WTC11 (cell line): ENCODE measurements around the gene HCLS1. TPM values are rescaled to one million over a fixed set of nuclear protein-coding genes. Genes with fewer than 3 reads are reported as not detected.

ENCODE experiments used
- ATAC-seq: fragments of 200-7000 bp; cut with Tn5 transposase; 2 replicates; pipeline ENCODE4 v1.10.0; 2021; ENCODE audit warnings: mild to moderate bottlenecking, moderate library complexity
- CTCF ChIA-PET: fragments of 300-600 bp; sonication (Branson Sonifier 250); formaldehyde crosslinking; loops from one replicate; lab custom pipeline; 2021; ENCODE audit warnings: antibody characterized with exemption; lab: Charles Lee
- POLR2A ChIA-PET: fragments of 350-600 bp; sonication (Branson Sonifier 250); formaldehyde crosslinking; loops from one replicate; lab custom pipeline; 2021; ENCODE audit warnings: antibody characterized with exemption; lab: Charles Lee
- DNase-seq: peaks from one replicate; pipeline ENCODE4 v3.0.0; 2021; ENCODE audit warnings: low spot score
- H3K27ac Mint-ChIP-seq: 2 replicates; pipeline ENCODE4 v1.8.0; 2021; ENCODE audit warnings: mixed read lengths
- H3K27me3 Mint-ChIP-seq: 2 replicates; pipeline ENCODE4 v1.8.0; 2021; ENCODE audit warnings: low read depth, mild to moderate bottlenecking, moderate library complexity, mixed read lengths
- H3K36me3 Mint-ChIP-seq: 2 replicates; pipeline ENCODE4 v1.8.0; 2021; ENCODE audit warnings: mixed read lengths
- H3K4me1 Mint-ChIP-seq: 2 replicates; pipeline ENCODE4 v1.8.0; 2022; ENCODE audit warnings: mixed read lengths
- H3K4me3 Mint-ChIP-seq: 2 replicates; pipeline ENCODE4 v1.8.0; 2021; ENCODE audit warnings: mild to moderate bottlenecking, moderate library complexity, mixed read lengths
- H3K9me3 Mint-ChIP-seq: 2 replicates; pipeline ENCODE4 v1.8.0; 2021; ENCODE audit warnings: mixed read lengths
- ESRRA ChIP-seq: sonication (generic); formaldehyde crosslinking; IDR thresholded peaks from 2 replicates; pipeline ENCODE4 v1.8.1; 2022; ENCODE audit warnings: mild to moderate bottlenecking, missing genetic modification reagents, borderline replicate concordance
- ETV6 ChIP-seq: sonication (generic); formaldehyde crosslinking; IDR thresholded peaks from 2 replicates; pipeline ENCODE4 v1.8.1; 2022; ENCODE audit warnings: mild to moderate bottlenecking, missing genetic modification reagents
- FOXK1 ChIP-seq: sonication (generic); formaldehyde crosslinking; IDR thresholded peaks from 2 replicates; pipeline ENCODE4 v1.8.0; 2022; ENCODE audit warnings: mild to moderate bottlenecking, moderate library complexity, missing genetic modification reagents
- GRHL2 ChIP-seq: fragments of 250-450 bp; sonication (Bioruptor Pico); IDR thresholded peaks from 2 replicates; pipeline ENCODE4 v1.8.0; 2022; ENCODE audit warnings: mild to moderate bottlenecking, moderate library complexity; ENCODE audit not compliant: insufficient replicate concordance, severe bottlenecking
- KAT7 ChIP-seq: sonication (generic); formaldehyde crosslinking; IDR thresholded peaks from 2 replicates; pipeline ENCODE4 v1.8.1; 2023; ENCODE audit warnings: missing genetic modification reagents, mild to moderate bottlenecking, borderline replicate concordance
- OVOL2 ChIP-seq: fragments of 250-450 bp; sonication (Bioruptor Pico); IDR thresholded peaks from 2 replicates; pipeline ENCODE4 v1.9.0; 2021; ENCODE audit warnings: mild to moderate bottlenecking, borderline replicate concordance
- PRDM15 ChIP-seq: sonication (generic); formaldehyde crosslinking; IDR thresholded peaks from 2 replicates; pipeline ENCODE4 v1.8.0; 2022; ENCODE audit warnings: missing genetic modification reagents
- SMAD4 ChIP-seq: sonication (generic); formaldehyde crosslinking; IDR thresholded peaks from 2 replicates; pipeline ENCODE4 v1.8.0; 2022; ENCODE audit warnings: mild to moderate bottlenecking, missing genetic modification reagents
- SOX15 ChIP-seq: fragments of 250-450 bp; sonication (Bioruptor Pico); IDR thresholded peaks from 2 replicates; pipeline ENCODE4 v1.9.0; 2021; ENCODE audit warnings: mild to moderate bottlenecking
- TCF7 ChIP-seq: sonication (generic); formaldehyde crosslinking; IDR thresholded peaks from 2 replicates; pipeline ENCODE4 v1.8.0; 2022; ENCODE audit warnings: mild to moderate bottlenecking, low read depth, missing genetic modification reagents, moderate library complexity
- TEAD4 ChIP-seq: sonication (generic); formaldehyde crosslinking; IDR thresholded peaks from 2 replicates; pipeline ENCODE4 v1.8.0; 2022; ENCODE audit warnings: mild to moderate bottlenecking, missing genetic modification reagents
- TP53 ChIP-seq: sonication (generic); formaldehyde crosslinking; IDR thresholded peaks from 2 replicates; pipeline ENCODE4 v1.8.1; 2023; ENCODE audit warnings: mild to moderate bottlenecking, missing genetic modification reagents
- ZNF121 ChIP-seq: sonication (generic); formaldehyde crosslinking; IDR thresholded peaks from 2 replicates; pipeline ENCODE4 v1.8.0; 2023; ENCODE audit warnings: missing genetic modification reagents
- ZNF232 ChIP-seq: sonication (generic); formaldehyde crosslinking; IDR thresholded peaks from 2 replicates; pipeline ENCODE4 v1.8.0; 2022; ENCODE audit warnings: mild to moderate bottlenecking, missing genetic modification reagents
- ZNF512 ChIP-seq: sonication (generic); formaldehyde crosslinking; IDR thresholded peaks from 2 replicates; pipeline ENCODE4 v1.8.1; 2022; ENCODE audit warnings: missing genetic modification reagents, borderline replicate concordance
- total RNA-seq: library from RNA; stranded (reverse); gene quantifications from 3 replicates; pipeline ENCODE4 v1.2.3, GENCODE V29; 2021
- TF ChIP-seq, protein P1 (sequence below): sonication (generic); formaldehyde crosslinking; IDR thresholded peaks from 2 replicates; pipeline ENCODE4 v1.8.0; 2022; ENCODE audit warnings: mild to moderate bottlenecking, missing genetic modification reagents

The HCLS1 gene
- total RNA-seq, 1 experiment from 2014 or later, result 2.6 TPM

GRCh38 chr3:121624147-121624899 lies 36.4 kb downstream of the HCLS1 start:
- peaks cover 22% of the 10 kb centered on the region for H3K4me1 Mint-ChIP-seq
- TF ChIP-seq GRHL2 (CRISPR knock-in tag) (no peak), SOX15 (CRISPR knock-in tag) (no peak), TEAD4 (CRISPR knock-in tag) (no peak), FOXK1 (CRISPR knock-in tag) (no peak), ZNF121 (CRISPR knock-in tag) (no peak), SMAD4 (CRISPR knock-in tag) (no peak), KAT7 (CRISPR knock-in tag) (no peak), ZNF512 (CRISPR knock-in tag) (no peak), ETV6 (CRISPR knock-in tag) (no peak), OVOL2 (CRISPR knock-in tag) (no peak)
- peaks cover 4% of the 10 kb centered on the region for H3K27me3 Mint-ChIP-seq
- POLR2A ChIA-PET, result no interaction called here
- peak overlapping the region; percentile 43; the same call in 1 of the 2 replicates for H3K27ac Mint-ChIP-seq
- DNase-seq (no peak), ATAC-seq (peak; percentile 75)
- H3K9me3 Mint-ChIP-seq, result peaks cover 7% of the 10 kb centered on the region
- no peaks in the 10 kb centered on the region for H3K36me3 Mint-ChIP-seq
- no peak overlapping the region for H3K4me3 Mint-ChIP-seq
- CTCF ChIA-PET, result no interaction called here

GRCh38 chr3:121621491-121621890 lies 39.2 kb downstream of the HCLS1 start:
- Mint-ChIP-seq H3K36me3 (no peaks in the 10 kb centered on the region), H3K27me3 (peaks cover 4% of the 10 kb centered on the region), H3K4me3 (no peak overlapping the region), H3K27ac (peak overlapping the region; percentile 26; the same call in 1 of the 2 replicates), H3K4me1 (peaks cover 15% of the 10 kb centered on the region), H3K9me3 (peaks cover 7% of the 10 kb centered on the region)
- ChIA-PET CTCF (interaction anchor here (1.9 kb wide), 1 partner anchor 75 kb away, joined by 8 read pairs; the partner anchor contains the start of gene POLQ), POLR2A (no interaction called here)
- no peak for TF ChIP-seq TP53 (CRISPR knock-in tag)
- no peak for TF ChIP-seq ESRRA (CRISPR knock-in tag)
- TF ChIP-seq PRDM15 (CRISPR knock-in tag), result no peak
- no peak for TF ChIP-seq ZNF232 (CRISPR knock-in tag)
- TF ChIP-seq TCF7 (CRISPR knock-in tag), result no peak
- TF ChIP-seq, protein P1, sequence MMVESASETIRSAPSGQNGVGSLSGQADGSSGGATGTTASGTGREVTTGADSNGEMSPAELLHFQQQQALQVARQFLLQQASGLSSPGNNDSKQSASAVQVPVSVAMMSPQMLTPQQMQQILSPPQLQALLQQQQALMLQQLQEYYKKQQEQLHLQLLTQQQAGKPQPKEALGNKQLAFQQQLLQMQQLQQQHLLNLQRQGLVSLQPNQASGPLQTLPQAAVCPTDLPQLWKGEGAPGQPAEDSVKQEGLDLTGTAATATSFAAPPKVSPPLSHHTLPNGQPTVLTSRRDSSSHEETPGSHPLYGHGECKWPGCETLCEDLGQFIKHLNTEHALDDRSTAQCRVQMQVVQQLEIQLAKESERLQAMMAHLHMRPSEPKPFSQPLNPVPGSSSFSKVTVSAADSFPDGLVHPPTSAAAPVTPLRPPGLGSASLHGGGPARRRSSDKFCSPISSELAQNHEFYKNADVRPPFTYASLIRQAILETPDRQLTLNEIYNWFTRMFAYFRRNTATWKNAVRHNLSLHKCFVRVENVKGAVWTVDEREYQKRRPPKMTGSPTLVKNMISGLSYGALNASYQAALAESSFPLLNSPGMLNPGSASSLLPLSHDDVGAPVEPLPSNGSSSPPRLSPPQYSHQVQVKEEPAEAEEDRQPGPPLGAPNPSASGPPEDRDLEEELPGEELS (CRISPR knock-in tag), result no peak
- no peak for DNase-seq
- ATAC-seq, result no peak
